ENCODE data around the gene ZNF107. TPM values are rescaled to one million over a fixed set of nuclear protein-coding genes. Genes with fewer than 3 reads are reported as not detected.

The ZNF107 gene
- total and polyA plus RNA-seq, 2 of the 4 experiments (the other 2 are of a cell fraction), result 2.0 to 2.5 TPM

GRCh38 chr7:64758151-64758550 lies 92.2 kb downstream of the ZNF107 start:
- in situ Hi-C loops (cut with MboI; ENCODE audit: low sequenced_read_pairs) (no loop called here), intact Hi-C loops (cut with micrococcal nuclease) (no loop called here), dilution Hi-C loops (cut with HindIII; ENCODE audit: low sequenced_read_pairs, unreplicated experiment) (no loop called here)
- TF ChIP-seq POLR2A (IDR thresholded peaks at IDR 0.05; ENCODE audit: low read depth, low read length) (no peak), CEBPB (IDR thresholded peaks at IDR 0.05; ENCODE audit: low read depth, low read length) (no peak), ELK1 (IDR thresholded peaks at IDR 0.05; ENCODE audit: borderline replicate concordance, low read depth, low read length) (no peak), MAZ (IDR thresholded peaks at IDR 0.05; ENCODE audit: borderline replicate concordance, low read depth, low read length) (no peak), RCOR1 (IDR thresholded peaks at IDR 0.05; ENCODE audit: insufficient replicate concordance, low read length) (no peak), NFE2L2 (IDR thresholded peaks at IDR 0.05; ENCODE audit: low read depth, low read length) (no peak), FOS (IDR thresholded peaks at IDR 0.05; ENCODE audit: low read depth, low read length) (no peak)
- Histone ChIP-seq H2BK15ac (ENCODE audit: low read depth, low read length) (no peak overlapping the region), H3K18ac (ENCODE audit: low read depth, low read length) (no peak overlapping the region), H3K4me1 (ENCODE audit: control insufficient read depth, insufficient read depth, low read length) (no peaks in the 10 kb centered on the region), H3K36me3 (ENCODE audit: control insufficient read depth, insufficient read depth, low read length) (no peaks in the 10 kb centered on the region), H3K14ac (replicated peaks; ENCODE audit: low read depth, low read length) (no peak overlapping the region), H3K4ac (ENCODE audit: low read depth, low read length) (no peak overlapping the region), H2BK5ac (ENCODE audit: low read depth, low read length, poor library complexity, severe bottlenecking) (no peak overlapping the region), H3K79me1 (ENCODE audit: low read depth in 1 of 2, low read length in 2 of 2) (no peaks in the 10 kb centered on the region), H4K20me1 (ENCODE audit: insufficient read depth, low read length) (no peaks in the 10 kb centered on the region), H3K9me3 (ENCODE audit: control insufficient read depth, insufficient read depth, low read length) (no peaks in the 10 kb centered on the region), H3K56ac (ENCODE audit: extremely low read depth, insufficient read depth, low read length) (no peak overlapping the region), H4K91ac (ENCODE audit: insufficient read depth, low read depth, low read length) (no peak overlapping the region), H2BK120ac (ENCODE audit: low read depth, low read length) (no peak overlapping the region), H3K9me1 (ENCODE audit: insufficient read depth, low read length) (no peaks in the 10 kb centered on the region), H3K23ac (ENCODE audit: low read depth, low read length) (no peak overlapping the region), H2AFZ (replicated peaks; ENCODE audit: low read length, poor library complexity) (no peak overlapping the region), H4K5ac (ENCODE audit: low read depth, low read length) (no peak overlapping the region), H3K27ac (ENCODE audit: insufficient read depth, low read length) (no peak overlapping the region), H4K8ac (ENCODE audit: low read depth in 2 of 2, low read length in 2 of 2) (no peak overlapping the region), H3K9ac (ENCODE audit: low read depth, low read length) (no peak overlapping the region), H2BK20ac (ENCODE audit: low read depth, low read length) (no peak overlapping the region), H2AK5ac (ENCODE audit: low read depth, low read length) (no peak overlapping the region), H2AK9ac (replicated peaks; ENCODE audit: low read depth, low read length, poor library complexity) (no peak overlapping the region), H3K4me3 (ENCODE audit: insufficient read depth, low read depth, low read length) (no peak overlapping the region), H3K4me2 (ENCODE audit: low read depth, low read length) (no peak overlapping the region), H3K27me3 (ENCODE audit: control insufficient read depth, insufficient read depth, low read length) (no peaks in the 10 kb centered on the region)
- ChIA-PET CTCF (no interaction called here), POLR2A (ENCODE audit: unreplicated experiment) (no interaction called here)
- ATAC-seq (ENCODE audit: low read depth), result no peak
- 80% methylated on average over 1 of the region's 3 CpGs; no CpG with 5 or more reads in 1 of the 2 experiments for WGBS, 2 experiments (ENCODE audit: extremely low coverage in 2 of 2, insufficient read length in 1 of 2)
- DNase-seq, result no peak
- BruUV-seq (replicated peaks), result no TSS peak

Small RNAs within 50 kb of the gene (microRNA-seq; reads per million reads assigned to microRNA genes)
- 0 to 2.1 reads per million in 2 experiments for gene MIR6839 (ENCODE audit: insufficient read depth in 1 of 2, insufficient read length in 1 of 2, unreplicated experiment in 1 of 2)

Small RNAs within 50 kb of the gene (small RNA-seq; reads per million reads assigned to genes)
- 0 to 11.5 (median 4.6) reads per million in 5 experiments for gene MIR6839

Other genes with a start within 250 kb of the ZNF107 start
- 3.9 and 7.8 TPM in 2 replicates for gene ZNF680, start 103.1 kb upstream of the ZNF107 start, total RNA-seq (2012; rRNA removed)
- 1.2 and 1.5 TPM in 2 replicates for gene ZNF680, start 103.1 kb upstream of the ZNF107 start, polyA plus RNA-seq (2012; rRNA removed)
- gene ZNF138, start 128.3 kb downstream of the ZNF107 start, total RNA-seq (2012; rRNA removed), result 3.6 and 6.1 TPM in 2 replicates
- gene ZNF138, start 128.3 kb downstream of the ZNF107 start, polyA plus RNA-seq (2012; rRNA removed), result 2.5 and 3.2 TPM in 2 replicates
- gene ZNF273, start 237.1 kb downstream of the ZNF107 start, total RNA-seq (2012; rRNA removed), result 2.7 and 4.4 TPM in 2 replicates
- 1.3 and 1.5 TPM in 2 replicates for gene ZNF273, start 237.1 kb downstream of the ZNF107 start, polyA plus RNA-seq (2012; rRNA removed)